NCI-H1092 treated with DMSO at 0.1 percent for 48 hours (cell line): Measurements from ENCODE around the gene PAX5.
A peak's percentile ranks its signal among the peaks of the same experiment; 100 is the strongest.

Source experiments
- DNase-seq: peaks from one replicate; lab custom pipeline; 2025; lab: John Stamatoyannopoulos, UW

The PAX5 gene

GRCh38 chr9:36960575-36960955 is 73.5 kb downstream of the PAX5 start:
- no peak for DNase-seq

- no peak for DNase-seq
Observed at GRCh38 chr9:36959681-36960574, 74.1 kb downstream of the PAX5 start.

- DNase-seq: no peak
Observed at GRCh38 chr9:36956908-36957307, 77.2 kb downstream of the PAX5 start.

GRCh38 chr9:36950389-36950788 is 83.7 kb downstream of the PAX5 start:
- no peak for DNase-seq

- no peak for DNase-seq
Observed at GRCh38 chr9:36949466-36949865, 84.6 kb downstream of the PAX5 start.

GRCh38 chr9:36948051-36948450 is 86.0 kb downstream of the PAX5 start:
- DNase-seq: no peak

- DNase-seq: no peak
Observed at GRCh38 chr9:36946653-36947052, 87.4 kb downstream of the PAX5 start.

GRCh38 chr9:36945999-36946398 is 88.1 kb downstream of the PAX5 start:
- DNase-seq: no peak

GRCh38 chr9:36942891-36943290 is 91.2 kb downstream of the PAX5 start:
- DNase-seq: no peak

- no peak for DNase-seq
Observed at GRCh38 chr9:36941441-36941840, 92.6 kb downstream of the PAX5 start.

GRCh38 chr9:36940881-36941280 is 93.2 kb downstream of the PAX5 start:
- DNase-seq: no peak

- no peak for DNase-seq
Observed at GRCh38 chr9:36940500-36940853, 93.6 kb downstream of the PAX5 start.

GRCh38 chr9:36939655-36940499 is 94.2 kb downstream of the PAX5 start:
- no peak for DNase-seq

GRCh38 chr9:36939214-36939613 is 94.9 kb downstream of the PAX5 start:
- DNase-seq: no peak

GRCh38 chr9:36938617-36939016 is 95.5 kb downstream of the PAX5 start:
- DNase-seq: peak; percentile 40

- no peak for DNase-seq
Observed at GRCh38 chr9:36937951-36938350, 96.1 kb downstream of the PAX5 start.

- DNase-seq: no peak
Observed at GRCh38 chr9:36937346-36937745, 96.7 kb downstream of the PAX5 start.

GRCh38 chr9:36936498-36936831 is 97.6 kb downstream of the PAX5 start:
- DNase-seq: no peak

GRCh38 chr9:36935768-36936497 is 98.1 kb downstream of the PAX5 start:
- no peak for DNase-seq

- DNase-seq: no peak
Observed at GRCh38 chr9:36935332-36935731, 98.7 kb downstream of the PAX5 start.

- DNase-seq: peak; percentile 17
Observed at GRCh38 chr9:36934478-36935065, 99.5 kb downstream of the PAX5 start.

GRCh38 chr9:36933676-36934215 is 100.3 kb downstream of the PAX5 start:
- no peak for DNase-seq
